ENCODE results near the gene CD38. TPM values are rescaled to one million over a fixed set of nuclear protein-coding genes. Genes with fewer than 3 reads are reported as not detected.

Gene CD38
- polyA plus RNA-seq, 1 donor from 2014 or later, result 0.21 TPM

DNA sequence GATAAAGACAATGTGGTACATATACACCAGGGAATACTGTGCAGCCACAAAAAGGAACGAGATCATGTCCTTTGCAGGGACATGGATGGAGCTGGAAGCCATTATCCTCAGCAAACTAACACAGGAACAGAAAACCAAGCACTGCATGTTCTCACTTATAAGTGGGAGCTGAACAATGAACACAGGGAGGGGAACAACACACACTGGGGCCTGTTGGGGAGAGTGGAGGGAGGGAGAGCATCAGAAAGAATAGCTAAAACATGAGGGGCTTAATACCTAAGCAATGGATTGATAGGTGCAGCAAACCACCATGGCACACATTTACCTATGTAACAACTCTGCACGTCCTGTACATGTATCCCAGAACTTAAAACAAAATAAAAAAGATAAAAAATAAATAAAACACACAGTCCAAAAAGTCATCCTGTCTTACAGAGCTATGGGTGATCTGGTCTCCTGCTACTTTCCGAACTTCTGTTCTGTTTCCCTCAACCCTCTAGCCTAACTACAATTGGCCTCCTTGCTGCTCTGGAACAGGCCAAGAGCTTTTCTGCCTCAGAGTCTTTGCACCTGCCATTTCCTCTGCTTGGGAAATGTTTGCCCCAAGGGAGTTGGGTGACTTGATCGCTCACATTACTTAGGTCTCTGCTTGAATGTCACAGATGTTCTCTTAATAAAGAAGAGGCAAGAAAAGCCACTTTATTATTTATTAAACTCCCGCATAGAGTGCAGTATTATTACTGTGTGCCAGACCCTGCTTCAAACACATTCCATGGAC, 1.1 kb upstream of the CD38 start:
- H3K36me3 ChIP-seq (ENCODE audit: insufficient read depth, low read length), result no peaks in the 10 kb centered on the region
- H2AFZ ChIP-seq (ENCODE audit: low read depth, low read length), result no peak overlapping the region
- no peaks in the 10 kb centered on the region for H3F3A ChIP-seq (ENCODE audit: insufficient read depth, low read length, poor library complexity, severe bottlenecking)
- H3K9me2 ChIP-seq (ENCODE audit: insufficient read depth, low read length), result no peaks in the 10 kb centered on the region
- H4K20me1 ChIP-seq (ENCODE audit: insufficient read depth), result no peaks in the 10 kb centered on the region
- no peaks in the 10 kb centered on the region for H3K9me3 ChIP-seq (ENCODE audit: low read length)
- no peak overlapping the region for H3K4me2 ChIP-seq (ENCODE audit: low read length)
- peaks cover 40% of the 10 kb centered on the region for H3K27me3 ChIP-seq (ENCODE audit: insufficient read depth, low read depth, low read length)
- H3K79me2 ChIP-seq (replicated peaks; ENCODE audit: insufficient read depth, low read length), result no peaks in the 10 kb centered on the region
- no peak overlapping the region for H3K4me3 ChIP-seq (ENCODE audit: low read length)
- H3K9ac ChIP-seq (ENCODE audit: low read length), result no peak overlapping the region
- no peak for TF ChIP-seq EZH2 (IDR thresholded peaks at IDR 0.05; ENCODE audit: borderline replicate concordance, insufficient read depth, low read length, poor library complexity, severe bottlenecking)
- no peak for TF ChIP-seq TAF1 (IDR thresholded peaks at IDR 0.05; ENCODE audit: low read depth)
- TF ChIP-seq, protein P1, sequence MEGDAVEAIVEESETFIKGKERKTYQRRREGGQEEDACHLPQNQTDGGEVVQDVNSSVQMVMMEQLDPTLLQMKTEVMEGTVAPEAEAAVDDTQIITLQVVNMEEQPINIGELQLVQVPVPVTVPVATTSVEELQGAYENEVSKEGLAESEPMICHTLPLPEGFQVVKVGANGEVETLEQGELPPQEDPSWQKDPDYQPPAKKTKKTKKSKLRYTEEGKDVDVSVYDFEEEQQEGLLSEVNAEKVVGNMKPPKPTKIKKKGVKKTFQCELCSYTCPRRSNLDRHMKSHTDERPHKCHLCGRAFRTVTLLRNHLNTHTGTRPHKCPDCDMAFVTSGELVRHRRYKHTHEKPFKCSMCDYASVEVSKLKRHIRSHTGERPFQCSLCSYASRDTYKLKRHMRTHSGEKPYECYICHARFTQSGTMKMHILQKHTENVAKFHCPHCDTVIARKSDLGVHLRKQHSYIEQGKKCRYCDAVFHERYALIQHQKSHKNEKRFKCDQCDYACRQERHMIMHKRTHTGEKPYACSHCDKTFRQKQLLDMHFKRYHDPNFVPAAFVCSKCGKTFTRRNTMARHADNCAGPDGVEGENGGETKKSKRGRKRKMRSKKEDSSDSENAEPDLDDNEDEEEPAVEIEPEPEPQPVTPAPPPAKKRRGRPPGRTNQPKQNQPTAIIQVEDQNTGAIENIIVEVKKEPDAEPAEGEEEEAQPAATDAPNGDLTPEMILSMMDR (IDR thresholded peaks at IDR 0.05; ENCODE audit: poor library complexity, severe bottlenecking), result no peak
- no peak for TF ChIP-seq MXI1 (conservative IDR thresholded peaks at IDR 0.05; ENCODE audit: poor library complexity, severe bottlenecking)
- TF ChIP-seq RAD21 (conservative IDR thresholded peaks at IDR 0.05), result no peak
- no peak for TF ChIP-seq POLR2AphosphoS5 (IDR thresholded peaks at IDR 0.05)
- TF ChIP-seq, protein P2, sequence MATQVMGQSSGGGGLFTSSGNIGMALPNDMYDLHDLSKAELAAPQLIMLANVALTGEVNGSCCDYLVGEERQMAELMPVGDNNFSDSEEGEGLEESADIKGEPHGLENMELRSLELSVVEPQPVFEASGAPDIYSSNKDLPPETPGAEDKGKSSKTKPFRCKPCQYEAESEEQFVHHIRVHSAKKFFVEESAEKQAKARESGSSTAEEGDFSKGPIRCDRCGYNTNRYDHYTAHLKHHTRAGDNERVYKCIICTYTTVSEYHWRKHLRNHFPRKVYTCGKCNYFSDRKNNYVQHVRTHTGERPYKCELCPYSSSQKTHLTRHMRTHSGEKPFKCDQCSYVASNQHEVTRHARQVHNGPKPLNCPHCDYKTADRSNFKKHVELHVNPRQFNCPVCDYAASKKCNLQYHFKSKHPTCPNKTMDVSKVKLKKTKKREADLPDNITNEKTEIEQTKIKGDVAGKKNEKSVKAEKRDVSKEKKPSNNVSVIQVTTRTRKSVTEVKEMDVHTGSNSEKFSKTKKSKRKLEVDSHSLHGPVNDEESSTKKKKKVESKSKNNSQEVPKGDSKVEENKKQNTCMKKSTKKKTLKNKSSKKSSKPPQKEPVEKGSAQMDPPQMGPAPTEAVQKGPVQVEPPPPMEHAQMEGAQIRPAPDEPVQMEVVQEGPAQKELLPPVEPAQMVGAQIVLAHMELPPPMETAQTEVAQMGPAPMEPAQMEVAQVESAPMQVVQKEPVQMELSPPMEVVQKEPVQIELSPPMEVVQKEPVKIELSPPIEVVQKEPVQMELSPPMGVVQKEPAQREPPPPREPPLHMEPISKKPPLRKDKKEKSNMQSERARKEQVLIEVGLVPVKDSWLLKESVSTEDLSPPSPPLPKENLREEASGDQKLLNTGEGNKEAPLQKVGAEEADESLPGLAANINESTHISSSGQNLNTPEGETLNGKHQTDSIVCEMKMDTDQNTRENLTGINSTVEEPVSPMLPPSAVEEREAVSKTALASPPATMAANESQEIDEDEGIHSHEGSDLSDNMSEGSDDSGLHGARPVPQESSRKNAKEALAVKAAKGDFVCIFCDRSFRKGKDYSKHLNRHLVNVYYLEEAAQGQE (IDR thresholded peaks at IDR 0.05; ENCODE audit: borderline replicate concordance), result no peak
- no peak for TF ChIP-seq SMC3 (conservative IDR thresholded peaks at IDR 0.05; ENCODE audit: poor library complexity)
- TF ChIP-seq EP300 (conservative IDR thresholded peaks at IDR 0.05; ENCODE audit: poor library complexity, severe bottlenecking), result no peak
- no peak overlapping the region for H3K27ac ChIP-seq (ENCODE audit: low read length)

DNA sequence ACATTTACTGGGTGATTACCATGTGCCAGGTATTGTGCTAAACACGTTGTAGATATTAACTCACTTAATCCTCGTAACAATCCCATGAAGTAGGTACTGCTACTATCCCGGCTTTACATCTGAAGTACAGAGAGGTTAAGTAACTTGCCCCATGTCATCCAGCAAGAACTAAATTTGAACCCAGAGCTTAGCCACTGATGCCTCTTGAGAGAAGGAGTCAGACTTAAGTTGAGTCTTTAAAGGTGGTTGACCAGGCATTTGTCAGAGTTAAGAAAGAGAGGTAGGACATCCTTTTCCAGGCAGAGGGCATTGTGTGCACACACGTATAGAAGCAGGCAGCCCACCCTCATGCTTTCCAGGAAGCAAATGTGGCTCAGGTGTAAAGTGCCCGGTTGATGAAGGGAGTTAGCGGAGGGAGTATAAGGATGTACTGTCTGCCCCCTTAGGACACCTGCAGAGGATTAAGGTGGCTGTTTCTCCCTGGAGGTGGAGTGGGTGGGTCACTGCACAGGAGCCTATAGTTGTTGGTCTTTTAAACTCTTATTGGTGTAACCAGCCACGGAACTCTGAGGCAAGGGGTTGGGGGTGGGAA, 335 bp upstream of the CD38 start:
- Histone ChIP-seq H3K9me3 (ENCODE audit: low read length) (no peaks in the 10 kb centered on the region), H3K79me2 (replicated peaks; ENCODE audit: insufficient read depth, low read length) (no peaks in the 10 kb centered on the region), H3K36me3 (ENCODE audit: insufficient read depth, low read length) (no peaks in the 10 kb centered on the region), H4K20me1 (ENCODE audit: insufficient read depth) (no peaks in the 10 kb centered on the region), H3K27ac (ENCODE audit: low read length) (no peak overlapping the region), H3F3A (ENCODE audit: insufficient read depth, low read length, poor library complexity, severe bottlenecking) (no peaks in the 10 kb centered on the region), H2AFZ (ENCODE audit: low read depth, low read length) (no peak overlapping the region), H3K4me2 (ENCODE audit: low read length) (no peak overlapping the region), H3K4me3 (ENCODE audit: low read length) (no peak overlapping the region), H3K9ac (ENCODE audit: low read length) (no peak overlapping the region), H3K9me2 (ENCODE audit: insufficient read depth, low read length) (no peaks in the 10 kb centered on the region), H3K27me3 (ENCODE audit: insufficient read depth, low read depth, low read length) (peaks cover 40% of the 10 kb centered on the region)
- TF ChIP-seq, protein P2 (IDR thresholded peaks at IDR 0.05; ENCODE audit: borderline replicate concordance), result no peak
- TF ChIP-seq POLR2AphosphoS5 (IDR thresholded peaks at IDR 0.05), result no peak
- TF ChIP-seq TAF1 (IDR thresholded peaks at IDR 0.05; ENCODE audit: low read depth), result no peak
- TF ChIP-seq EP300 (conservative IDR thresholded peaks at IDR 0.05; ENCODE audit: poor library complexity, severe bottlenecking), result no peak
- TF ChIP-seq MXI1 (conservative IDR thresholded peaks at IDR 0.05; ENCODE audit: poor library complexity, severe bottlenecking), result no peak
- TF ChIP-seq SMC3 (conservative IDR thresholded peaks at IDR 0.05; ENCODE audit: poor library complexity), result no peak
- TF ChIP-seq, protein P1 (IDR thresholded peaks at IDR 0.05; ENCODE audit: poor library complexity, severe bottlenecking), result no peak

Measured in neural cell (in vitro differentiated cells).